ENCODE measurements around the gene NWD2. TPM values are rescaled to one million over a fixed set of nuclear protein-coding genes. Genes with fewer than 3 reads are reported as not detected.

The NWD2 gene
- total RNA-seq, 4 donors from 2014 or later: not detected

- H3K36me3 ChIP-seq: no peaks in the 10 kb centered on the region
- H3K4me1 ChIP-seq: no peaks in the 10 kb centered on the region
- H3K4me3 ChIP-seq: no peak overlapping the region
- no peak for TF ChIP-seq CTCF (IDR thresholded peaks at IDR 0.05 in 4 of 5, conservative IDR thresholded peaks at IDR 0.05 in 1 of 5)
- no peak for TF ChIP-seq POLR2A (IDR thresholded peaks at IDR 0.05)
- in situ Hi-C loops (cut with MboI; ENCODE audit: low sequenced_read_pairs in 4 of 4): no loop called here
- DNase-seq (no peak), ATAC-seq (no peak)
- no peaks in the 10 kb centered on the region for H3K27me3 ChIP-seq
- intact Hi-C loops (cut with DNase I; ENCODE audit: low total_unique reads): no loop called here
- H3K27ac ChIP-seq: no peak overlapping the region
- H3K9me3 ChIP-seq: no peaks in the 10 kb centered on the region
These were observed 195.4 kb downstream of the NWD2 start for GRCh38 chr4:37439809-37440474.

GRCh38 chr4:37440501-37440900 lies 196.0 kb downstream of the NWD2 start:
- H3K27ac ChIP-seq: no peak overlapping the region
- ATAC-seq (no peak), DNase-seq (no peak)
- intact Hi-C loops (cut with DNase I; ENCODE audit: low total_unique reads): no loop called here
- no peaks in the 10 kb centered on the region for H3K4me1 ChIP-seq
- TF ChIP-seq POLR2A (IDR thresholded peaks at IDR 0.05) (no peak), CTCF (IDR thresholded peaks at IDR 0.05 in 4 of 5, conservative IDR thresholded peaks at IDR 0.05 in 1 of 5) (no peak)
- no peaks in the 10 kb centered on the region for H3K9me3 ChIP-seq
- H3K4me3 ChIP-seq: no peak overlapping the region
- no peaks in the 10 kb centered on the region for H3K36me3 ChIP-seq
- in situ Hi-C loops (cut with MboI; ENCODE audit: low sequenced_read_pairs in 4 of 4): no loop called here
- H3K27me3 ChIP-seq: no peaks in the 10 kb centered on the region

GRCh38 chr4:37441231-37442061 lies 196.9 kb downstream of the NWD2 start:
- no peaks in the 10 kb centered on the region for H3K4me1 ChIP-seq
- in situ Hi-C loops (cut with MboI; ENCODE audit: low sequenced_read_pairs in 4 of 4): no loop called here

GRCh38 chr4:37442062-37442323 lies 197.4 kb downstream of the NWD2 start:
- Histone ChIP-seq H3K27ac (no peak overlapping the region), H3K27me3 (no peaks in the 10 kb centered on the region), H3K36me3 (no peaks in the 10 kb centered on the region), H3K4me1 (no peaks in the 10 kb centered on the region), H3K4me3 (no peak overlapping the region), H3K9me3 (no peaks in the 10 kb centered on the region)
- in situ Hi-C loops (cut with MboI; ENCODE audit: low sequenced_read_pairs in 4 of 4): no loop called here
- ATAC-seq (no peak), DNase-seq (no peak)
- intact Hi-C loops (cut with DNase I; ENCODE audit: low total_unique reads): no loop called here
- TF ChIP-seq CTCF (IDR thresholded peaks at IDR 0.05 in 4 of 5, conservative IDR thresholded peaks at IDR 0.05 in 1 of 5) (no peak), POLR2A (IDR thresholded peaks at IDR 0.05) (no peak)

More at GRCh38 chr4:37441231-37442061, 196.9 kb downstream of the NWD2 start:
- ATAC-seq: no peak
- H3K9me3 ChIP-seq: no peaks in the 10 kb centered on the region
- H3K27me3 ChIP-seq: no peaks in the 10 kb centered on the region
- H3K4me3 ChIP-seq: no peak overlapping the region
- H3K36me3 ChIP-seq: no peaks in the 10 kb centered on the region
- intact Hi-C loops (cut with DNase I; ENCODE audit: low total_unique reads): no loop called here
- DNase-seq: no peak
- TF ChIP-seq CTCF (IDR thresholded peaks at IDR 0.05 in 4 of 5, conservative IDR thresholded peaks at IDR 0.05 in 1 of 5) (no peak), POLR2A (IDR thresholded peaks at IDR 0.05) (no peak)
- no peak overlapping the region for H3K27ac ChIP-seq

Measured in gastrocnemius medialis (tissue), 4 donors.